Panc1 (cell line): ENCODE results near the gene GLCCI1.

Experiments used
- POLR2AphosphoS5 ChIP-seq: IDR thresholded peaks from 2 replicates; pipeline ENCODE4 v1.6.1; 2012; ENCODE audit warnings: mild to moderate bottlenecking, low read depth, low read length, moderate library complexity
- SIN3A ChIP-seq: IDR thresholded peaks from 2 replicates; pipeline ENCODE4 v1.6.1; 2012; ENCODE audit warnings: low read depth, mild to moderate bottlenecking, low read length, moderate library complexity, borderline replicate concordance; ENCODE audit not compliant: insufficient read depth
- TCF7L2 ChIP-seq: IDR thresholded peaks from 2 replicates; pipeline ENCODE4 v1.6.1; 2011; ENCODE audit warnings: mild to moderate bottlenecking, low read depth, low read length, inconsistent platforms
- TF ChIP-seq, protein P1 (sequence below), 2 experiments: IDR thresholded peaks; 2 replicates each; pipeline ENCODE4 v1.6.1; 2011 to 2012; ENCODE audit warnings: low read depth in 2 of 2, control low read depth in 1 of 2, low read length in 1 of 2, mild to moderate bottlenecking in 1 of 2, moderate library complexity in 1 of 2; ENCODE audit not compliant: insufficient read depth in 1 of 2
- TF ChIP-seq, protein P2 (sequence below): fragments of 450-650 bp; IDR thresholded peaks from 2 replicates; pipeline ENCODE4 v1.5.1; 2017; ENCODE audit warnings: mild to moderate bottlenecking

DNA sequence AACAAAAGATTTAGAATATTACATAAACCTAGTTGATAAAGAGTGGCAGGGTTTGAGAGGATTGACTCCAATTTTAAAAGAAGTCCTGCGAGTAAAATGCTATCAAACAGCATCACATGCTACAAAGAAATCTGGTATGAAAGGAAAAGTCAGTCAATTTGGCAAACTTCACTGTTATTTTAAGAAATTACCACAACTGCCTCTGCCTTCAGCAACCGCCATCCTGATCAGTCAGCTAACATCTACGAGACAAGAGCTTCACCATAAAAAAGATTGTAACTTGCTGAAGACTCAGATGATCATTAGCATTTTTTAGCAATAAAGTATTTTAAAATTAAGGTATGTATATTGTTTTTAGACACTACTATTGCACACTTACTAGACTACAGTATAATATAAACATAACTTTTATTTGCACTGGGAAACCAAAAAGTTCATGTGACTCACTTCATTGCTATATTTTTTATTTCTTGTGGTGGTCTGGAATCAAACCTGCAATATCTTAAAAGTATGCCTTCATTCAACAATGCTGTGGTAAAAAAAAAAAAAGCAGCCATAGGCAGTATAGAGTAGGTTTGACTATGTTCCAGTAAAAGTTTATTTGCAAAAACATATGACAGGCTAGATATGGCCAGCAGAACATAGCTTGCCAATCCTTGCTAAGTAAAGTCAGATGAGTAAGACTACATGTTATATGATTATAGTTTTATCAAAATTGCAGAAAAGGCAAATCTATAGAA lies 74.4 kb downstream of the GLCCI1 start:
- TF ChIP-seq, protein P1, sequence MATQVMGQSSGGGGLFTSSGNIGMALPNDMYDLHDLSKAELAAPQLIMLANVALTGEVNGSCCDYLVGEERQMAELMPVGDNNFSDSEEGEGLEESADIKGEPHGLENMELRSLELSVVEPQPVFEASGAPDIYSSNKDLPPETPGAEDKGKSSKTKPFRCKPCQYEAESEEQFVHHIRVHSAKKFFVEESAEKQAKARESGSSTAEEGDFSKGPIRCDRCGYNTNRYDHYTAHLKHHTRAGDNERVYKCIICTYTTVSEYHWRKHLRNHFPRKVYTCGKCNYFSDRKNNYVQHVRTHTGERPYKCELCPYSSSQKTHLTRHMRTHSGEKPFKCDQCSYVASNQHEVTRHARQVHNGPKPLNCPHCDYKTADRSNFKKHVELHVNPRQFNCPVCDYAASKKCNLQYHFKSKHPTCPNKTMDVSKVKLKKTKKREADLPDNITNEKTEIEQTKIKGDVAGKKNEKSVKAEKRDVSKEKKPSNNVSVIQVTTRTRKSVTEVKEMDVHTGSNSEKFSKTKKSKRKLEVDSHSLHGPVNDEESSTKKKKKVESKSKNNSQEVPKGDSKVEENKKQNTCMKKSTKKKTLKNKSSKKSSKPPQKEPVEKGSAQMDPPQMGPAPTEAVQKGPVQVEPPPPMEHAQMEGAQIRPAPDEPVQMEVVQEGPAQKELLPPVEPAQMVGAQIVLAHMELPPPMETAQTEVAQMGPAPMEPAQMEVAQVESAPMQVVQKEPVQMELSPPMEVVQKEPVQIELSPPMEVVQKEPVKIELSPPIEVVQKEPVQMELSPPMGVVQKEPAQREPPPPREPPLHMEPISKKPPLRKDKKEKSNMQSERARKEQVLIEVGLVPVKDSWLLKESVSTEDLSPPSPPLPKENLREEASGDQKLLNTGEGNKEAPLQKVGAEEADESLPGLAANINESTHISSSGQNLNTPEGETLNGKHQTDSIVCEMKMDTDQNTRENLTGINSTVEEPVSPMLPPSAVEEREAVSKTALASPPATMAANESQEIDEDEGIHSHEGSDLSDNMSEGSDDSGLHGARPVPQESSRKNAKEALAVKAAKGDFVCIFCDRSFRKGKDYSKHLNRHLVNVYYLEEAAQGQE (IDR thresholded peaks at IDR 0.05; ENCODE audit: insufficient read depth in 1 of 2, low read depth in 2 of 2, low read length in 1 of 2) = no peak
- TF ChIP-seq POLR2AphosphoS5 = no peak
- TF ChIP-seq, protein P2, sequence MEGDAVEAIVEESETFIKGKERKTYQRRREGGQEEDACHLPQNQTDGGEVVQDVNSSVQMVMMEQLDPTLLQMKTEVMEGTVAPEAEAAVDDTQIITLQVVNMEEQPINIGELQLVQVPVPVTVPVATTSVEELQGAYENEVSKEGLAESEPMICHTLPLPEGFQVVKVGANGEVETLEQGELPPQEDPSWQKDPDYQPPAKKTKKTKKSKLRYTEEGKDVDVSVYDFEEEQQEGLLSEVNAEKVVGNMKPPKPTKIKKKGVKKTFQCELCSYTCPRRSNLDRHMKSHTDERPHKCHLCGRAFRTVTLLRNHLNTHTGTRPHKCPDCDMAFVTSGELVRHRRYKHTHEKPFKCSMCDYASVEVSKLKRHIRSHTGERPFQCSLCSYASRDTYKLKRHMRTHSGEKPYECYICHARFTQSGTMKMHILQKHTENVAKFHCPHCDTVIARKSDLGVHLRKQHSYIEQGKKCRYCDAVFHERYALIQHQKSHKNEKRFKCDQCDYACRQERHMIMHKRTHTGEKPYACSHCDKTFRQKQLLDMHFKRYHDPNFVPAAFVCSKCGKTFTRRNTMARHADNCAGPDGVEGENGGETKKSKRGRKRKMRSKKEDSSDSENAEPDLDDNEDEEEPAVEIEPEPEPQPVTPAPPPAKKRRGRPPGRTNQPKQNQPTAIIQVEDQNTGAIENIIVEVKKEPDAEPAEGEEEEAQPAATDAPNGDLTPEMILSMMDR = no peak
- TF ChIP-seq SIN3A = no peak
- TF ChIP-seq TCF7L2 = no peak
